ENCODE data around the gene ARHGAP19. TPM values are rescaled to one million over a fixed set of nuclear protein-coding genes. Genes with fewer than 3 reads are reported as not detected.

ARHGAP19 gene
- total RNA-seq, 2 experiments from 2014 or later, result 42.3 to 53.2 TPM

- ATAC-seq (no peak), DNase-seq (no peak)
- Mint-ChIP-seq H3K4me1 (ENCODE audit: low read depth) (peaks cover 26% of the 10 kb centered on the region), H3K27ac (no peak overlapping the region), H3K27me3 (no peaks in the 10 kb centered on the region), H3K36me3 (ENCODE audit: low read depth) (no peaks in the 10 kb centered on the region), H3K9me3 (no peaks in the 10 kb centered on the region), H3K4me3 (no peak overlapping the region)
- ChIA-PET POLR2A (no interaction called here), CTCF (no interaction called here)
- intact Hi-C loops (cut with micrococcal nuclease), result no loop called here
- no peak for TF ChIP-seq CTCF (IDR thresholded peaks at IDR 0.05)
Observed at GRCh38 chr10:97336446-97336845, 44.0 kb upstream of the ARHGAP19 start.

DNA sequence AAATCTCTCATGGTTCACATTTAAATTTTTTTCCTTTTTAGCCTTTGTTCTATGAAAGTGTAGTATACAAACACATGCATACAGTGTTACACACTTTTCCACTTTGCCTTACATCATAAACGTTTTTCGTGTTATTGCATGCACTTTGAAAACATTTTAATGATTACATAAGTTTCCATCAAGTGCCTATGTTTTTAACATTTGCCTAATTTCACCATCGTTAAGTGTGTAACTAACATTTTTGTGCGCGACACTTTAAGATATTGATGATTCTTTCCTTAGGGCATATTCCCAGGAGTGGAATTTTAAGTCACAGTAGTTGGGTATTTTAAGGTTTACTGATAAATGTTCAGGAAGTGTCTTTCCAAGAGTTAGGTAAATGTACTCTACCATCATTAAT lies 43.6 kb upstream of the ARHGAP19 start:
- Mint-ChIP-seq H3K4me1 (ENCODE audit: low read depth) (peaks cover 31% of the 10 kb centered on the region), H3K36me3 (ENCODE audit: low read depth) (peaks cover 1% of the 10 kb centered on the region), H3K9me3 (no peaks in the 10 kb centered on the region), H3K4me3 (peak overlapping the region; percentile 70), H3K27ac (no peak overlapping the region), H3K27me3 (no peaks in the 10 kb centered on the region)
- ChIA-PET CTCF (no interaction called here), POLR2A (no interaction called here)
- no peak for ATAC-seq
- intact Hi-C loops (cut with micrococcal nuclease), result no loop called here
- TF ChIP-seq CTCF (IDR thresholded peaks at IDR 0.05), result no peak
- DNase-seq, result no peak

DNA sequence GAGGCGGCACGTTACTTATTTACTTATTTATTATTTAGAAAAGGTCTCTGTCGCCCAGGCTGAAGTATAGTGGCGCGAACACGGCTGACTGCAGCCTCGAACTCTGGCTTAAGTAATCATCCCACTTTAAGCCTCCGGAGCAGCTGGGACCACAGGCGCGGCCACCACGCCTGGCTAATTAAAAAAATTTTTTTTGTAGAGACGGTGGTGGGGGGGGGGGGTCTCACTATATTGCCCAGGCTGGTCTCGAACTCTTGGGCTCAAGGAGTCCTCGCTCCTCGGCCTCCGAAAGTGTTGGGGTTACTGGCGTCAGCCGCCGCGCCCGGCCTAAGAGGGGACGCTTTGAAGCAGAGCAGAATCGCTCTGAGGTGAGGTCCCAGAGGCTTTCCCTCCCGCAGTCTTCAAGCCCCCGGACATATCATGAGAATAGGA lies 42.8 kb upstream of the ARHGAP19 start:
- ChIA-PET POLR2A (interaction anchor here (8.2 kb wide), 1 partner anchor 16 kb away, joined by 82 read pairs; the partner anchor contains the start of gene FRAT1), CTCF (interaction anchor here (3.0 kb wide), 1 partner anchor 13 kb away, joined by 15 read pairs; no protein-coding TSS in a partner anchor)
- no peak for TF ChIP-seq CTCF (IDR thresholded peaks at IDR 0.05)
- ATAC-seq (no peak), DNase-seq (no peak)
- Mint-ChIP-seq H3K27me3 (no peaks in the 10 kb centered on the region), H3K9me3 (no peaks in the 10 kb centered on the region), H3K36me3 (ENCODE audit: low read depth) (peaks cover 1% of the 10 kb centered on the region), H3K4me3 (peak overlapping the region; percentile 70), H3K27ac (no peak overlapping the region), H3K4me1 (ENCODE audit: low read depth) (peaks cover 31% of the 10 kb centered on the region)
- intact Hi-C loops (cut with micrococcal nuclease), result no loop called here

- H3K4me3 Mint-ChIP-seq, result peak within 1 kb of the TSS; percentile 77
- DNase-seq, result peak; percentile 90
- H3K27ac Mint-ChIP-seq, result peak within 1 kb of the TSS; percentile 86
- peak; percentile 82 for ATAC-seq
- CTCF ChIA-PET, result interaction anchor here (1.4 to 6.5 kb wide), 6 partner anchors 9 to 138 kb away, joined by 5 to 40 read pairs (median 10); partner anchors contain the start of gene FRAT1
- H3K27me3 Mint-ChIP-seq, result no peaks in the 10 kb centered on the region
- intact Hi-C loops (cut with micrococcal nuclease), result loop anchor here (5.0 kb wide), 1 partner anchor 52 kb away; no protein-coding TSS in a partner anchor
- no peak for TF ChIP-seq CTCF (IDR thresholded peaks at IDR 0.05)
- H3K9me3 Mint-ChIP-seq, result no peaks in the 10 kb centered on the region
- H3K4me1 Mint-ChIP-seq (ENCODE audit: low read depth), result peaks cover 36% of the 10 kb centered on the region
- peaks cover 4% of the 10 kb centered on the region for H3K36me3 Mint-ChIP-seq (ENCODE audit: low read depth)
- POLR2A ChIA-PET, result interaction anchor here (0.6 to 8.2 kb wide), 5 partner anchors 12 to 68 kb away, joined by 3 to 82 read pairs (median 4); partner anchors contain the start of gene FRAT1
Observed at GRCh38 chr10:97334370-97335175, 42.1 kb upstream of the ARHGAP19 start, which contains the start of gene FRAT2. FRAT2 (minus strand) TSS chr10:97334729; CDS start chr10:97334572, 157 bp downstream.

All from activated CD8-positive, alpha-beta T cell treated with anti-CD3 and anti-CD28 coated beads for 36 hours (primary cell).